Activated CD4-positive, alpha-beta T cell treated with anti-CD3 and anti-CD28 coated beads, Interleukin-2, amount 50 U/mL, for 48 hours (primary cell): Measurements from ENCODE around the gene MYO1D.

Experiments
- DNase-seq, 2 experiments: peaks; one replicate each; pipeline ENCODE4 v3.0.0-alpha.2; 2020

Gene MYO1D

GRCh38 chr17:32445074-32445415 is 431.9 kb downstream of the MYO1D start:
- peak; percentile 40 to 57 for DNase-seq

- peak; percentile 99 for DNase-seq
Observed at GRCh38 chr17:32444301-32445073, 432.4 kb downstream of the MYO1D start, which contains the start of gene PSMD11. Gene PSMD11, plus strand, starts transcription at chr17:32444510. Its CDS starts 14 bp downstream, at chr17:32444524.

- no peak for DNase-seq
Observed at GRCh38 chr17:32443827-32444300, 433.1 kb downstream of the MYO1D start.
